MCF 10A (cell line): ENCODE data around the gene AJAP1. TPM values are rescaled to one million over a fixed set of nuclear protein-coding genes. Genes with fewer than 3 reads are reported as not detected.

ENCODE experiments used
- BruUV-seq: library from RNA; stranded (reverse); fragments of 400-500 nt; replicated peaks from 2 replicates; lab custom pipeline; 2021; lab: Mats Ljungman, UMichigan
- CTCF ChIA-PET: fragments of 300-600 bp; sonication (Branson Sonifier 250); formaldehyde crosslinking; extraction: SDS; loops from one replicate; lab custom pipeline; 2021; ENCODE audit warnings: antibody characterized with exemption, inconsistent platforms; lab: Yijun Ruan, JAX
- POLR2A ChIA-PET: fragments of 300-600, 350-650 bp; sonication (Branson Sonifier 250); formaldehyde crosslinking; extraction: SDS; loops from one replicate; lab custom pipeline; 2020; ENCODE audit warnings: antibody characterized with exemption, inconsistent platforms; lab: Yijun Ruan, JAX
- DNase-seq: peaks from one replicate; pipeline ENCODE4 v3.0.0-alpha.2; 2018; ENCODE audit not compliant: unreplicated experiment
- H3K27ac Mint-ChIP-seq: one replicate; pipeline ENCODE4 v1.8.0; 2022; ENCODE audit warnings: mild to moderate bottlenecking, low read depth, mixed read lengths; ENCODE audit not compliant: unreplicated experiment
- H3K27me3 Mint-ChIP-seq: one replicate; pipeline ENCODE4 v1.8.0; 2022; ENCODE audit warnings: mixed read lengths; ENCODE audit not compliant: insufficient read depth, unreplicated experiment
- H3K36me3 Mint-ChIP-seq: one replicate; pipeline ENCODE4 v1.8.0; 2022; ENCODE audit warnings: mild to moderate bottlenecking, moderate library complexity, mixed read lengths; ENCODE audit not compliant: insufficient read depth, unreplicated experiment
- H3K4me1 Mint-ChIP-seq: one replicate; pipeline ENCODE4 v1.8.0; 2022; ENCODE audit warnings: mixed read lengths; ENCODE audit not compliant: insufficient read depth, unreplicated experiment
- H3K4me3 Mint-ChIP-seq: one replicate; pipeline ENCODE4 v1.8.0; 2022; ENCODE audit warnings: mild to moderate bottlenecking, moderate library complexity, mixed read lengths; ENCODE audit not compliant: unreplicated experiment
- H3K9me3 Mint-ChIP-seq: one replicate; pipeline ENCODE4 v1.8.0; 2022; ENCODE audit warnings: mixed read lengths; ENCODE audit not compliant: unreplicated experiment
- intact Hi-C: fragments of 100-400 bp; cut with micrococcal nuclease; formaldehyde crosslinking; loops from 2 replicates; pipeline ENCODE4 v1.14.1; 2022
- total RNA-seq: library from RNA; stranded (reverse); gene quantifications from 2 replicates; pipeline ENCODE4 v1.2.3, GENCODE V29; 2022
- TF ChIP-seq, protein P1 (sequence below): fragments of 200-600 bp; IDR thresholded peaks from one replicate; pipeline ENCODE4 v1.8.0; 2022; ENCODE audit warnings: antibody characterized with exemption, mild to moderate bottlenecking; ENCODE audit not compliant: unreplicated experiment

AJAP1 gene
- total RNA-seq, 1 experiment from 2014 or later: not detected

DNA sequence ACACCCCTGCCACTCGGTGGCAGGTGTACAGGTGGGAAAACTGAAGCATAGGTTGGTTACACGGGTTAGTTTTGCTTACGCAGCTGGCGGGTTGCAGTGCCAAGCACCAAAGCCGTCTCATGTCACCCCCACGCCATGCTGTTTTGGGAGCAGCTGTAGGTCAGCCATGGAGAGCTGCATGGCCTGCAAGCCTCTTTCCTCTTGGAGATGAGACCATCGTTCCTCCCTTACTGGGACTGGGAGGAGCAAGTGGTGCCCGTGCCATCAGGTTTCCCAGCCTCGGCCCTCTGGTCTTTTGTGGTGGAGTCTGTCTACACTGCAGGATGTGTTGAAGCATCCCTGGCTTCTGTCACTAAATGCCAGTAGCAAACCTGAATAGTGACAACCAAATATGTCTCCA, 46.9 kb downstream of the AJAP1 start:
- no TSS peak for BruUV-seq
- ChIA-PET POLR2A (no interaction called here), CTCF (no interaction called here)
- H3K9me3 Mint-ChIP-seq: peaks cover 7% of the 10 kb centered on the region
- DNase-seq: no peak
- no peaks in the 10 kb centered on the region for H3K27me3 Mint-ChIP-seq
- no peaks in the 10 kb centered on the region for H3K4me1 Mint-ChIP-seq
- no peak overlapping the region for H3K27ac Mint-ChIP-seq
- no peak overlapping the region for H3K4me3 Mint-ChIP-seq
- no peaks in the 10 kb centered on the region for H3K36me3 Mint-ChIP-seq
- TF ChIP-seq, protein P1, sequence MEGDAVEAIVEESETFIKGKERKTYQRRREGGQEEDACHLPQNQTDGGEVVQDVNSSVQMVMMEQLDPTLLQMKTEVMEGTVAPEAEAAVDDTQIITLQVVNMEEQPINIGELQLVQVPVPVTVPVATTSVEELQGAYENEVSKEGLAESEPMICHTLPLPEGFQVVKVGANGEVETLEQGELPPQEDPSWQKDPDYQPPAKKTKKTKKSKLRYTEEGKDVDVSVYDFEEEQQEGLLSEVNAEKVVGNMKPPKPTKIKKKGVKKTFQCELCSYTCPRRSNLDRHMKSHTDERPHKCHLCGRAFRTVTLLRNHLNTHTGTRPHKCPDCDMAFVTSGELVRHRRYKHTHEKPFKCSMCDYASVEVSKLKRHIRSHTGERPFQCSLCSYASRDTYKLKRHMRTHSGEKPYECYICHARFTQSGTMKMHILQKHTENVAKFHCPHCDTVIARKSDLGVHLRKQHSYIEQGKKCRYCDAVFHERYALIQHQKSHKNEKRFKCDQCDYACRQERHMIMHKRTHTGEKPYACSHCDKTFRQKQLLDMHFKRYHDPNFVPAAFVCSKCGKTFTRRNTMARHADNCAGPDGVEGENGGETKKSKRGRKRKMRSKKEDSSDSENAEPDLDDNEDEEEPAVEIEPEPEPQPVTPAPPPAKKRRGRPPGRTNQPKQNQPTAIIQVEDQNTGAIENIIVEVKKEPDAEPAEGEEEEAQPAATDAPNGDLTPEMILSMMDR: no peak
- intact Hi-C loops: no loop called here

DNA sequence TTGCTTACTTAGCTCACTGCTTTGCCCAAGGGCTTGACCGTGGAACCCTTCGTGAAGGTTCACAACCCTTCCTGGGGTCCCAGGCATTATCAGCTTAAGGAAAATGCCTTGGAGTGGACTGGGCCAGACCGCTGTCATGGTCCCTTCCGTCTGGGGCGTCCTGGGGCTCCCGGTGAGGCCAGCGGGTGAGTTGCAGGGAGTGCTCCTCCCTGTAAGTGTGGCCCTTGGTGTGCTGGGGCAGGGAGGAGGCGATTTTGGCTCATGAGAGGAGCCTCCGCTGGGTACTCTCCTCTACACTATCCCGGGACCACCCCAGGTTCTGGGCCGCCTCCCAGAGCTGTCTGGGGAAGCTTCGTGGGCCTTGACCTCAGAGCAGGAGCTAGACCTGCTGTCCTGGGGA, 48.1 kb downstream of the AJAP1 start:
- Mint-ChIP-seq H3K9me3 (peaks cover 7% of the 10 kb centered on the region), H3K4me3 (no peak overlapping the region), H3K27ac (no peak overlapping the region), H3K27me3 (no peaks in the 10 kb centered on the region), H3K36me3 (no peaks in the 10 kb centered on the region), H3K4me1 (no peaks in the 10 kb centered on the region)
- TF ChIP-seq, protein P1: no peak
- ChIA-PET CTCF (no interaction called here), POLR2A (interaction anchor here (1.0 kb wide), 1 partner anchor 36 kb away, joined by 3 read pairs; no protein-coding TSS in a partner anchor)
- intact Hi-C loops: no loop called here
- BruUV-seq: no TSS peak
- no peak for DNase-seq

DNA sequence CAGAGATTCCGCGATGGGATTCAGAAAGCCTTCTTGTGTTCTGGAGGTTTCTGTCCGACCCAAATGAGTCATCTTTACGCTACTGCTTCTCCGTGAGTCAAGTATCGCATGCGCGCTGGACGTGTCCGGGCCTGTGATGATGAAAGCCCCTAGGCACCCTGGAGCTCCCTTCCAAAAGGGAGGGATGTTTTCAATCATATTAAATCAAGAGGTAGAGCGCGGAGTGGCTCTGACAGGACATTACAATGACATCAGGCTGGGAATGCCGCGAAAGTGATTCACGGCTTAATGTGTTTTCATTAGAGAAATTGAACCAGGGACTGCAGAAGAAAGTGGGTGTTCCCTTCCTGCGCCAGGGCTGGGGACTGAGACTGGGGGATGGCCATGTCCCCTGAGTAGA, 48.5 kb downstream of the AJAP1 start:
- no peaks in the 10 kb centered on the region for H3K36me3 Mint-ChIP-seq

DNA sequence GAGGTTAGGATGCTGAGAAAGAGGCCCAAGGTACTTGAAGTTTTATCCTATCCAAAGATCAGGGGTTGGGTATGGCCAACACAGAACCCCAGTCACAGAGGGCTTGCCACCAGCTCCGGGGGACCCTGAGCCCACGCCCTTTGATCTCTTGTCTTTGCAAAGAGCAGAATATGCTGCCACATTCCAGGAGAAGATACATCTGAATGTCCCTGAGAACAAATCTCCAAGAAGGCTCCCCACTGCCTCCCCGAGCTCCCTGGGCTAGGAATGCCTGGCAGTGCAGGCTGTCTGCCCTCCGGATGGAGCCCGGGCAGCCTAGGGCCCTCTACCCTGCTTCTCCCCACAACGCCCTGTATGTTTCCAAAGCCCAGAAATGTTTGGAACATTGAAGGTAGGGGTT, 49.2 kb downstream of the AJAP1 start:
- TF ChIP-seq, protein P1: no peak
- no peak overlapping the region for H3K4me3 Mint-ChIP-seq
- ChIA-PET POLR2A (no interaction called here), CTCF (no interaction called here)
- H3K27ac Mint-ChIP-seq: no peak overlapping the region
- H3K36me3 Mint-ChIP-seq: no peaks in the 10 kb centered on the region
- H3K27me3 Mint-ChIP-seq: no peaks in the 10 kb centered on the region
- no peak for DNase-seq
- H3K9me3 Mint-ChIP-seq: peaks cover 7% of the 10 kb centered on the region
- H3K4me1 Mint-ChIP-seq: no peaks in the 10 kb centered on the region
- no TSS peak for BruUV-seq
- intact Hi-C loops: no loop called here

More for the DNA sequence above, 48.5 kb downstream of the AJAP1 start:
- TF ChIP-seq, protein P1: no peak
- POLR2A ChIA-PET: interaction anchor here (1.0 kb wide), 1 partner anchor 36 kb away, joined by 3 read pairs; no protein-coding TSS in a partner anchor
- Mint-ChIP-seq H3K27me3 (no peaks in the 10 kb centered on the region), H3K9me3 (peaks cover 7% of the 10 kb centered on the region), H3K4me1 (no peaks in the 10 kb centered on the region), H3K27ac (no peak overlapping the region), H3K4me3 (no peak overlapping the region)
- CTCF ChIA-PET: no interaction called here
- no TSS peak for BruUV-seq
- peak; percentile 94 for DNase-seq
- intact Hi-C loops: no loop called here
